ENCODE results near the gene KCTD10.
A peak's percentile ranks its signal among the peaks of the same experiment; 100 is the strongest.

- TF ChIP-seq CTCF (IDR thresholded peaks at IDR 0.05) (peak in 2 of 6 experiments; percentile 28 to 57), POLR2AphosphoS5 (IDR thresholded peaks at IDR 0.05) (no peak)
Observed at GRCh38 chr12:109443794-109444193, 33.3 kb downstream of the KCTD10 start.
